Epithelial cell of proximal tubule (primary cell): ENCODE data around the gene MTX1. TPM values are rescaled to one million over a fixed set of nuclear protein-coding genes. Genes with fewer than 3 reads are reported as not detected.

Experiments
- total RNA-seq: library from RNA; depleted of rRNA; stranded (reverse); fragments of >200 nt; gene quantifications from 2 replicates; pipeline ENCODE4 v1.2.3, GENCODE V29; 2015

The MTX1 gene
- total RNA-seq, 1 donor from 2014 or later: 75.2 TPM

Other genes with a start within 250 kb of the MTX1 start
- 16.0 and 23.7 TPM in 2 replicates for gene PYGO2, start 246.9 kb upstream of the MTX1 start, total RNA-seq
- gene SHC1, start 237.9 kb upstream of the MTX1 start, total RNA-seq: 131 and 155 TPM in 2 replicates
- gene CKS1B, start 234.0 kb upstream of the MTX1 start, total RNA-seq: 289 and 358 TPM in 2 replicates
- gene FLAD1, start 225.4 kb upstream of the MTX1 start, total RNA-seq: 41.9 and 67.5 TPM in 2 replicates
- not detected in 2 replicates for gene LENEP, start 215.1 kb upstream of the MTX1 start, total RNA-seq
- gene ZBTB7B, start 205.9 kb upstream of the MTX1 start, total RNA-seq: 20.4 and 20.7 TPM in 2 replicates
- 0.12 TPM in 1 of 2 replicates, not detected in the other for gene DCST2, start 174.9 kb upstream of the MTX1 start, total RNA-seq
- not detected in 2 replicates for gene DCST1, start 174.9 kb upstream of the MTX1 start, total RNA-seq
- gene ADAM15, start 157.4 kb upstream of the MTX1 start, total RNA-seq: 164 and 266 TPM in 2 replicates
- gene EFNA4, start 145.0 kb upstream of the MTX1 start, total RNA-seq: 10.8 and 24.9 TPM in 2 replicates
- 1.7 and 2.8 TPM in 2 replicates for gene EFNA3, start 129.9 kb upstream of the MTX1 start, total RNA-seq
- 26.3 and 45.3 TPM in 2 replicates for gene EFNA1, start 80.8 kb upstream of the MTX1 start, total RNA-seq
- 32.7 and 37.7 TPM in 2 replicates for gene SLC50A1, start 72.8 kb upstream of the MTX1 start, total RNA-seq
- gene DPM3, start 68.2 kb upstream of the MTX1 start, total RNA-seq: 28.6 and 77.8 TPM in 2 replicates
- gene KRTCAP2, start 35.4 kb upstream of the MTX1 start, total RNA-seq: 170 and 193 TPM in 2 replicates
- gene TRIM46, start 34.8 kb upstream of the MTX1 start, total RNA-seq: 3.4 and 9.4 TPM in 2 replicates
- gene THBS3, start 798 bp upstream of the MTX1 start, total RNA-seq: 4.9 and 13.2 TPM in 2 replicates
- gene ENTREP3, start 46.8 kb downstream of the MTX1 start, total RNA-seq: 10.8 and 15.9 TPM in 2 replicates
- gene SCAMP3, start 53.7 kb downstream of the MTX1 start, total RNA-seq: 61.8 and 89.7 TPM in 2 replicates
- gene CLK2, start 64.8 kb downstream of the MTX1 start, total RNA-seq: 20.7 and 43.7 TPM in 2 replicates
- gene HCN3, start 68.8 kb downstream of the MTX1 start, total RNA-seq: 0.72 and 8.1 TPM in 2 replicates
- gene PKLR, start 92.7 kb downstream of the MTX1 start, total RNA-seq: not detected in 2 replicates
- 248 and 580 TPM in 2 replicates for gene FDPS, start 100.2 kb downstream of the MTX1 start, total RNA-seq
- gene RUSC1, start 112.2 kb downstream of the MTX1 start, total RNA-seq: 53.2 and 64.8 TPM in 2 replicates